Activated naive CD8-positive, alpha-beta T cell (primary cell): ENCODE measurements around the gene SRPK2.

Experiments
- H3K27ac Mint-ChIP-seq: one replicate; pipeline ENCODE4 v1.8.0; 2021; ENCODE audit warnings: mixed read lengths
- H3K27me3 Mint-ChIP-seq: one replicate; pipeline ENCODE4 v1.8.0; 2021; ENCODE audit warnings: mixed read lengths
- H3K36me3 Mint-ChIP-seq: one replicate; pipeline ENCODE4 v1.8.0; 2021; ENCODE audit warnings: mixed read lengths
- H3K4me1 Mint-ChIP-seq: one replicate; pipeline ENCODE4 v1.8.0; 2021; ENCODE audit warnings: low read depth, mixed read lengths
- H3K4me3 Mint-ChIP-seq: one replicate; pipeline ENCODE4 v1.8.0; 2021; ENCODE audit warnings: mild to moderate bottlenecking, mixed read lengths
- H3K9me3 Mint-ChIP-seq: one replicate; pipeline ENCODE4 v1.8.0; 2021; ENCODE audit warnings: low read depth, mixed read lengths

The SRPK2 gene

GRCh38 chr7:105068886-105069285 is 319.8 kb downstream of the SRPK2 start:
- H3K4me3 Mint-ChIP-seq: no peak overlapping the region
- H3K27ac Mint-ChIP-seq: peak overlapping the region; percentile 55
- H3K9me3 Mint-ChIP-seq: no peaks in the 10 kb centered on the region
- peaks cover 3% of the 10 kb centered on the region for H3K36me3 Mint-ChIP-seq
- H3K4me1 Mint-ChIP-seq: peaks cover 21% of the 10 kb centered on the region
- no peaks in the 10 kb centered on the region for H3K27me3 Mint-ChIP-seq

- H3K27ac Mint-ChIP-seq: peak overlapping the region; percentile 28
- peaks cover 30% of the 10 kb centered on the region for H3K4me1 Mint-ChIP-seq
- no peaks in the 10 kb centered on the region for H3K9me3 Mint-ChIP-seq
- H3K36me3 Mint-ChIP-seq: peaks cover 3% of the 10 kb centered on the region
- no peaks in the 10 kb centered on the region for H3K27me3 Mint-ChIP-seq
- H3K4me3 Mint-ChIP-seq: no peak overlapping the region
Observed at GRCh38 chr7:105067691-105068090, 321.0 kb downstream of the SRPK2 start.
